ENCODE data around the gene CDKAL1.
A peak's percentile ranks its signal among the peaks of the same experiment; 100 is the strongest.
"Not testable (repeated sequence)": the region's sequence is repeated elsewhere in the genome, so short reads cannot be mapped to it uniquely, and the experiment has no call there.

CDKAL1 gene

DNA sequence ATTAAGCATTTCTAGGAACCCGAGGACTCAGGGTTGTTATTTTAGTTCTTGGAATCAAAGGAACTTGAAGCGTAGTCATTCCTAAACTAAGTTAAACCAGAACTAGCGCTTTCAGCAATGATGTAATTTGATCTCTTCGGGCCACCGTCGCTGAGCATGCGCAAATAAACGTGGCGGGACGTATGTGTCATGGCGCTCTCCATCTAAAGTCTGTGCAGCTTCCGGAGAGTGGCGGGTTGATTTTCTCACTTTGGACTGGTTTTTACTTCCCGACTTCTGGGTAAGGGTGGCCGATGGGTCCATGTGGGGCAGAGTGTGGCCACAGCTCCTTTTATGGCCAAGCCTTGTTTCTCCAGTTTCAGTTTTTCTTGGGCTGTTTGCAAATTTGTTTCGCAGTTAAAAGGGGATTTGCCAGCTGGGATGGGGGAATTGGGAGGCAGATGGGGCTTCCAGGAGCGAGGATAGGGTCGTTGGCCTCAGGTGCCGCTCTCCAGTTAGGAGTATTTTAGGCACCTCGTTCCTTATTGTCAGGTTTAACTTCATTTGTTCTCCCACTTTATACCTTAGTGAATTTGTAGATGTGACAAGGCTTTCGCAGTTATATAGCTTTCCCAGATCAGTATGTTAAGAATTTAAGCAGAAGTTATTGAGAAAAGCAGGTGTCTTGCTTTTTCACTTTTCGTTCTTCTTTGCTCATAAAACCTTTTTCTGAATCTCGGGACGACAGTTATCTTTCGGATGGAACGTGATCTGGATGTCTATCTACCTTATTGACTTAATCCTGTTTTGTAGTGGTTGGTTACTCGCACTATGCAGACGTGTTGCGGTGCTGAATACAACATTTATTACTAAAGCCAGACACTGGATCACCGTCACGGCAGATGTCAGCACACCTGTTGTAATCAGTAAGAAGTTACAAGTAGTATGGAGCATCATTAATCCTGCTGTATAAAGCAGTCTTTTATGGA is at the start of gene CDKAL1:
Gene CDKAL1 (plus strand): TSS at position 163 of the 968 bp plus-strand sequence. CDS start 11,894 bp downstream, outside the sequence.
- DNase-seq: peak; percentile 9 to 95 (median 75)

DNA sequence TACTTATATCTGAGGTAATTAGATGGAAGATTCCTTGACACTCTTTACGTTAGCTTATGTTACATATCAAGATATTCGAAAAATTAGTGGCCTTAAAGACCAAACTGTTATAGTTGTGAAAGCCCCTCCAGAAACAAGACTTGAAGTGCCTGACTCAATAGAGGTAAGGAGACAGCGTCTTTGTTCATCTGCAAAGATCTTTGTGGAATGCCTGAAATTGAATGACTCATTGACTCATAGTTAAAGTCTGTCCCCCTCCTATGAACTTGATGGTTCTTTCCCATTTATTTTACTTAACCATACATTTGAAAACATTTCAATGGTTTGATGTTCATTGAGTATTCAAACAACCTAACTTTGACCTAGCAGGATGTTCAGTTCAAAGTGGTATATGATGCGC is 47.6 kb upstream of the CDKAL1 start:
- no peak for DNase-seq

DNA sequence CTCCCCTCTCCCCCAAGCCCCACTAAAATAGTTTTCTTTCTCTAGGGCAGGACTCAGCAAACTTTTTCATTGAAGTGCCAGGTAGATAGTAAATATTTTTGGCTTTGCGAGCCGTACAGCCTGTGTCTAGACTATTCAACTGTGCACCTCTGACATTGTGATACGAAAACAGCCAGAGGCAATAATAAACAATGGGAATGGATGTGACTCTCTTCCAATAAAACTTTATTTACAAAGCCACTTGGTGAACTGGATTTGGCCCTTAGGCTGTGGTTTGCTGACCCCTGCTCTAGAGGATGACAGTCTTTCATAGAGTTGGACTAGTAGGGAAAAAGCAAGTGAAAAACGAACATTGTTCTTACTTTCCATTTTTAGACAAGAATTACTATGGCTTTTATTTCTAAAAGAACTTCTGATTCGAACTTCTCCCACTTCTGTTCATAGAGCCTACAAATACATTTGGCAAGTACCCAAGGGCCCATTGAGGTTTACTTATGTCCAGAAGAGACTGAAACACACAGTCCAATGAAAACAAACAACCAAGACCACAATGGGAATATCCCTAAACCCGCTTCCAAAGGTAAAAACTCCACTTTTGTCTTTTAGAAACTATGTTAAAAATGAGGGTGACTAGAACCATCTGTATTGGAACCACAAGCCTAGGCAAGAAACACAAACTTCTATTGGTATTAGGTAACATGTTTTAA is 46.4 kb upstream of the CDKAL1 start:
- no peak for DNase-seq

DNA sequence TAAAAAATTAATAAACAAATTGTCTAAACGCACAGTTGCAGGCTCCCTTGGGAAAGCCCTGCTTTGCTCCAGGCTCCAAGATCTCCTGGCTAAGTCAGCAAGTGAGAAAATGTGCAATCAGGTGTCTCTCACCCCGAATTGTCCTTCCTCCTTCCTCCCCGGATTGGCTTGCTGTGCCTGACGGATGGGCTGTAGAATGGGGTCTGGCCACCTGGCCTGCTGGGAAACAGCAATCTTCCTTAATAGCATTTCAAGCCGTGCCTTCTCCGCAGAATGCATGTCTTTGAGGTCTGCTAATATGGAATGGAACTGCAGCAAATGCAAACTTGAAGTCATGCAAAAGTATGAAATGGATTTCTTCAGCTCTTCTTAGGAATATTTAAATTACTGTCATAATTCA is 43.7 kb upstream of the CDKAL1 start:
- no peak for DNase-seq

DNA sequence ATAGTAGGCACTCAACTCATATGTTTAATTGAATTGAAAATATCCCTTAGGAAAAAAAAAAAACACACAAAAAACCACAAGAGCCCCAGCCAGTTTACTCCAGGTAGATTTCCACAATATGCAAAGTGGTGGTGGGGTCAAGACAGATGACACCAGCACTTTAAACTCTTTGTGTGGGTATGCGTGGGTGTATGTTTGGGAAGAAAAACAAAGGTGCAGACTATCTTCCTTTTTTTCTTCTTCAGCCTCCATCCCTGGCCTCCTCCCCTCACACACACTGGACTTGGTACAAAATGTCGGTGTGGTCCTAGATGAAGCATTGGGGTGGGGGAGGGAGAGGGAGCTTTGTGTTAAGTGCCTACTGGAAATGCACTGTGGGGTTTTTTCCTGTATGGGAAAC is 42.2 kb upstream of the CDKAL1 start:
- DNase-seq: no peak

DNA sequence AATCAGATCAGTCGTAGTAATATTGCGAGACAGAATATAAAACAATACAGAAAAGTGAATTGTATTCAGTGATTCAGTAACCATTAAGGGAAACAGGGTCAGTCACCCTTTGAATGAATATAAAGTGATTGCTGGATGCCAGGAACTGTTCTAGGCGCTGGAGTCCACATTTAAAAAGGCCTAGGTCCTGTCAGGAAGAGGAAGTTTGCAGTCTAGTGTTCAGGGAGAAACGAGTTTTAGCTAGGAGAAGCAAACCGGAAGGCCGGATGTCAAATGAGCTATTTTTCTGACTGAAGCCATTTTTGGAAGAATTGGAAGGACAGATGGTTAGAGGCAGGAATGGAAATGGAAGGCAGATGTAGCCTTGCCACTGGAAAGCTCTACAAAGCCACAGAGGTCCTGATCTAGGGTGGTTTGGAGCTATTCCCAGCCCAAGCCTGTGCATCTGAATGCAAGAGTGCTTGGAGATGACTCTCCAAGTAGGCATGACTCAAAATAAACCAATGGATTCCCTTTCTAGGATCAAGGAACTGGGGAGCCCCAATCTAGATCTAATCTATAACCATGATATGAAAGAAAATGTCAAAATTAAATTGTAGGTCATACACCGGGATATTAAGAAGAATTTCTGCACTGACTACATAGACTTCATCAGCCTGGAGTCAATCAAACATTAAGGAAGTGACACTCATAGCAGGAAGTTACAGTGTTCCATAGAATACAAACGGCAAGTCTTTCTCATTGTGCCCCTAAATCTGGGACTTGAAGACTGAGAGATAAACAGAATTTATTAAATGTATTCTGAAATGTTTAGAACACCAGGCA is 36.8 kb upstream of the CDKAL1 start:
- no peak for DNase-seq

DNA sequence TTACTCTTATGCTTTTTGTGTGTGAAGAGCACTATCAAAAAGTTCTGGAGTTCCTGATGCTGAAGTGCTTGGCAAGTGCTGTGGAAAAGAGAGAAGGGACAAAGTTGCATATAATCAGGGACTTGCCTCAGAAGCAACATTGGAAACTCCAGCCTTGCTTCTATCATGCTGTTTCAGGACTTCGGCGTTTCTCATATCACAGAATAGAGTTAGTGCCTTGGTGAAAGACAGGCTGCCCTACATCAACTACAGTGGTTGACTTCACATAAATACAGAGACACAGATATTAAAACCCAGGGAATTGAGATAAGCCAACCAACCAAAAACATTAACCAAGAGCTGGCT is 36.2 kb upstream of the CDKAL1 start:
- no peak for DNase-seq

DNA sequence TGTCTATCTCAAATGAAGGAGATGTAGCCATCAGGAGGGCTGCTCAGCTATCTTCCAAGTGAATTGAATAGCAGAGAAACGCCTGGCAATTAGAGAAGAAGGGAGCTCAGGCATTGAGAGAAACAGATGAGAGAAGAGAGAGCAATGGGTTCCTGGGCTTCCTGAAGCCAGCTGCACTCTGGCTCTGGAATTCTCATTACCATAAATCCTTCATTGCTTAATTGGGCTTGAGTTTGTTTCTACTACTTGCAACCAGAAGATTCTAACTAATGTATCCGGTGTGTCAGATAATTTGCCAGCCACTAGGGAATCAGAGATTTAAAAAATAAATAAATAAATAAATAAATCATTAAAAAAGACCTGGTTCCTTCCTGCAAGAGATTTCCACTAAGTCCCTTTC is 25.0 kb upstream of the CDKAL1 start:
- no peak for DNase-seq

DNA sequence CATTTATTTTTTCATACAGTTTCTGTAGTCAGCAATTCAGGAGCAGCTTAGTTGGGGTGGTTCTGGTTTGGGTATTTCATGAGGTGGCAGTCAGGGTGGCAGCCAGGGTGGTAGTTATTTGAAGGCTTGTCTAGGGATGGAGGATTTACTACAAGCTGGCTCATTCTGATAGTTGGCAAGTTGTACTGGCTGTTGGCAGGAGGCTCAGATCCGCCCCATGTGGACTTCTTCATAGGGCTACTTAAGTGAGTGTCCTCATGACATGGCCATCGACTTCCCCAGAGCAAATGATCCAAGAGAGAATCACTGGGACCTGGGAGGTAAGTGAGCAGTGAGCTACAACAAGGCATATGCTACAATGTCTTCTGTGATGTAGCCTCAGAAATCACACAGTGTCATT is 22.4 kb upstream of the CDKAL1 start:
- no peak for DNase-seq

DNA sequence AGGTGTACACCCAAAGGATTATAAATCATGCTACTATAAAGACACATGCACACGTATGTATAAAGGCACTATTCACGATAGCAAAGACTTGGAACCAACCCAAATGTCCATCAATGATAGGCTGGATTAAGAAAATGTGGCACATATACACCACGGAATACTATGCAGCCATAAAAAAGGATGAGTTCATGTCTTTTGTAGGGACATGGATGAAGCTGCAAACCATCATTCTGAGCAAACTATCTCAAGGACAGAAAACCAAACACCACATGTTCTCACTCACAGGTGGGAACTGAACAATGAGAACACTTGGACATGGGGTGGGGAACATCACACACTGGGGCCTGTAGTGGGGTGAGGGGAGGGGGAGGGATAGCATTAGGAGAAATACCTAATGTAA is 9.0 kb upstream of the CDKAL1 start:
- not testable (repeated sequence) for DNase-seq

DNA sequence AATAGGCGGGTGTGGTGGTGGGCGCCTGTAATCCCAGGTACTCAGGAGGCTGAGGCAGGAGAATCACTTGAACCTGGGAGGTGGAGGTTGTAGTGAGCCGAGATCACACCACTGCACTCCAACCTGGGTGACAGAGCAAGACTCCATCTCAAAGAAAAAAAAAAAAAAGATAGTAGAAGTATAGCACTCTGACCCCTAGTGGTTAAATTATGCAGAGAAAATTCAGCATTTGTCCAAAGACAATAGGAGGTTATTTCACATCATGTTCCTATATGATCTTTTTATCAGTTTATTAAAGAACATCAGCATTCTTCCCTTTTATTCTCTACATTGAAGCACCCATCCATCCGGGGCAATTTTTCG is 5.2 kb upstream of the CDKAL1 start:
- DNase-seq: peak in 1 of 56 donors; percentile 2

DNA sequence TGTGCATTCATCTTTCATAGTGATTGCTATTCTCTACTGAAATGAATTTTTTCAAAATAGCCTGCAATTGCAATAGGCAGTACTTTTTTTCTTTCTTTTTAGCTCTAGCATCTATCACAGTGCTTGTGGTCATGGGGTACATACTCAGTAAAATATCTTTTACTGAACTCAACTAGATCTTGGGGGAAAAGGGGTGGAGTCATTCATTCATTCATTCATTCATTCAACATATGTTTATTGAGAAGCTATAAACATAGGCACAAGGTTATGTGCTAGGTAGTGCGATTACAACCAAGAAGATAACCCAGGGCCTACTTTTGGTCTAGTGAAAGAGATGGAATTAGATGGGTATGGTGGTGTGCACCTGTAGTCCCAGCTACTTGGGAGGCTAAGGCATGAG is 1.4 kb upstream of the CDKAL1 start:
- no peak for DNase-seq

DNA sequence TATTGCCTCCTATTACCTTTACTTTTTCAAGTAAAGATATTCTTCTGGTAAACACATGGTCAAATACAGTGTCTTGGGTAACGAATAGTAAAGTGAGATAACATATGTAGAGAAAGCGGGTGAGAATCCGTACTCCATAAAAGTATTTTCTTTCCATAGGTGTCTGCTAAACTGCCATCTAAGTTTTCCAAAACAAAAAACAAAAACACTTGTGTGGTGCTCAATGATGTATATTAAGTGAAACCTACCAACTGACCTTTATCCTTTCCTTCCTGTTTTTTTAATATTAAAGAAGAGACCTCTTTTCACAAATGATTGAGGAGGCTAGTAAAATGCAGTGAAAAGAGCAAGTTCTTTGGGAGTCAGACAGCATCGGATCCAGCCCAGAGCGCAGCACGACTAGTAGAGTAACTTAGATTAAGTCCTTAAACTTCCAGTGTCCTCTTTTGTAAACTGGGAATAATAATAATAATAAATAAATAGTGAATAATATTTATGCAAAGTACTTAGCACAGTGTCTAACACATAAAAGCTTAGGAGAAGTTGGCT is 437 bp upstream of the CDKAL1 start:
- DNase-seq: no peak

DNA sequence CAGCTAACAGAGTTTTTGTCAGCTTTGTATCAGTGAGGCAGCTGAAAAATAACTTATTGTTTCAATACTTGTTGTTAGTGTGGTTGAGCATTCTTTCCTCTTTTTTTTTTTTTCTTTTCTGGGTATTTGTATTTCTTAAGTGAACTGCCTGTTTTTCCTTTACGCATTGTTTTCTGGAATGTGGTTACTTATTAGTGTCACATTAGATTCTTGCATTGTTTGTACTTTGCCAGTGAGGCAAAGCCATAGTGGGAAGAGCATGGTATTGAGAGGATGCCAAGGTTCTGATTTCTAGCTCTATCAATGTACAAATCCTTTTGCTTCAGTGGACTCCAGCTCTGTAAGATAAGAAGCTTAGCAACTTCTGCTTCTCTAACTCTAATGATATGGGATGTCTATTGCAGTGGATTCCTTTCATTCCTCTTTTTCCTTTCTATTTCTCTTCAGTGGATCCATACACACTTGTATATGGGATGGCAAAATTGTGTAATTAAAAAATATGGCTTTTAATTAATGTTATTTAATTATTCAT is 3.9 kb downstream of the CDKAL1 start:
- no peak for DNase-seq

DNA sequence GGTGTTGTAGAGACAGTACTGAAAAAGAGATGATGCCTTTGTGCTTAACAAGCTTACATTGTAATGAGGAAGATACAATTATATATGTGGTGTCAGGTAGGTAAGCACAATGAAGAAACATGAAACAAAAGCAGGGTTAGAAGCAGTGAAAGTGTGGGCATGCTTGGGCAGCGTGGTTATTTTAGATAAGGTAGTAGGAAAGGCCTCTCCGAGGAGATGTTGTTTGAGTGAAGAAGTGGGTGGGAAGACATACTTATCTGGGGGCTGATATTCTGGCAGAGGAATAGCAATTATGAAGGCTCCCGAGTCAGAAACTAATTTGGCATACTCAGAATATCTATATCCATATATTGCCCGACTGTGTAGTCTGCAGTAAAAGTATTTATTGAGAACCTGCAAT is 4.7 kb downstream of the CDKAL1 start:
- no peak for DNase-seq

DNA sequence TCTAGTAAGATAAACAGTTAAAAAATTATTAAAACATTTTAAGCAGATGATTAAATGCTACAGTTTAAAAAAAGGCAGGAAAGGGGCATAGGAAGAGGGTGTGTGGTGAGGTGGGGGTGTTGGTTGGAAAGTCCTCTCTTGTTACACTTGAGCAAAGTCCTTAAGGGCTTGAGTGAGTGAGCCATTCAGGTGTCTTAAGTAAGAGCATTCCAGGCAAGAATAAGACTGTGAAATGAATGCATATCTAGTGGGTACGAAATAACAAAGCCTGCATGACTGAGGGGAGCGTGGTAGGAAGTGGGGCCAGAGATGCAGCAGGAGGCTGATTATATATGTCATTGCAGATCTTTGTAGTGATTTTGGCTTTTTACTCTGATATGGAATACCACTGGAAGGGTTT is 5.1 kb downstream of the CDKAL1 start:
- DNase-seq: no peak

DNA sequence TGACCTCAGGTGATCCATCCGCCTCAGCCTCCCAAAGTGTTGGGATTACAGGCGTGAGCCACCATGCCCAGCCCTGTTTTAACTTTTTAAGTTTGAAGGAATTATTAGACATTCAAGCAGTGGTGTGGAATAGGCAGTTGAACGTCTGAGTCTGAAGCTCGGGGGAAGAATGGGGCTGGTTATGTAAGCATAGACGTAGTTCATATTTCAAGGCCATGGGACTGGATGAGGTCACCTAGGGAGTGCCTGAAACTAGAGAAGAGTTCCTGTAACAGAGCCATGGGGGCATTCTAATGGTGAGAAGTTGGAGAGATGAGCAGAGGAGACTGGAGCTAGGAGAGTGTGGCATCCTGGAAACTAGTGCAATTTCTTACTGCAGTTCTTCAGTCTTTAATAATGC is 6.4 kb downstream of the CDKAL1 start:
- no peak for DNase-seq

DNA sequence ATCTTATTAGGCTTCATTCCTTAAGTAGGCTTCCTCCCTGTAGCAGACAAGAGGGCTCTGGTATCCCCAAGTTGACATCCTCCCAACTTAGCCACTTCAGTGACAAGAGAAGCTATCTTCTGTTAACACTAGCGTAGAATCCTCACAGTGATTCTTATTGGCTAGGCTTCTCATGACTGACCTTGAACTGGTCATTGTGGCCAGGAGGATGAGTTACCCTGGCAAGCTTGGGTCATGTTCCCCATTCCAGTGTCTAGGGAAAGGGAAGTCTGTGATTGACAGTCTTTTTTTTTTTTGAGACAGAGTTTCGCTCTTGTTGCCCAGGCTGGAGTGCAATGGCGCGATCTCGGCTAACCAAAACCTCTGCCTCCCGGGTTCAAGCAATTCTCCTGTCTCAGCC is 7.1 kb downstream of the CDKAL1 start:
- DNase-seq: no peak

DNA sequence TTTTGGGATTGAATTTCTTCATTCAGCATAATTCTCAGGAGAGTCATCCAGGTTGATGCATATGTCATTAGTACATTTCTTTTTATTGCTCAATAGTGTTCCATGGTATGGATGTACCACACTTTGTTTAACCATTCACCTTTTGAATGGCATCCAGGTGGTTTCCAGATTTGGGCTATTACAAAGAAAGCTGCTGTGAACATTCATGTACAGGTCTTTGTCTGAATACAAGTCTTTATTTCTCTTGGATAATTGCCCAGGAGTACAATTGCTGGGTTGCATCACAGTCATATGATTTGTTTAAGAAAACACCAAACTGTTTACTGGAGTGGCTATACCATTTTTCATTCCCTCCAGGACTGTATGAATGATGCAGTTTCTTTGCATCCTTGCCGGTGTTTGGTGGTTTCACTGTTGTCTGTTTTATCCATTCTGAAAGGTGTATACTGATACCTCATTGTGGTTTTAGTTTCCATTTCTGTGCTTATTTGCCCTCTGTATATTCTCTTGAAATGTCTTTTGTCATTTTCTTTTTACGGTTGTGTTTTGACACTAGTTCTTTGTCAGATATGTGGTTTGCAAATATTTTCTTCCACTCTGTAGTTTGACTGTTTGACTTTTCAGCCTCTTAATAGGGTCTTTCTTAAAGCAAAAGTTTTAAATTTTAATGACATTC is 8.8 kb downstream of the CDKAL1 start:
- DNase-seq: no peak

DNA sequence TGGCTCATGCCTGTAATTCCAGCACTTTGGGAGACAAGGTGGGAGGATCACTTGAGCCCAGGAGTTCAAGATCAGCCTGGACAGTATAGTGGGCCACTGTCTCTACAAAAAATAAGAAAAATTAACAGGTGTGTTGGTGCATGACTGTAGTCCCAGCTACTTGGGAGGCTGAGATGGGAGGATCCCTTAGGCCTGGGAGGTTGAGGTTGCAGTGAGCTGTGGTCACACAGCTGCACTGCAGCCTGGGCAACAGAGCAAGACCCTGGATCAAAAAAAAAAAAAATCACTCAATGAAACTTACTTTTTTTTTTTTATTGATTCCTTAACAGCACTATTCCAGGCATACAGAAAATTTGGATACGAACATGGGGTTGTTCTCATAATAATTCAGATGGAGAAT is 14.0 kb downstream of the CDKAL1 start:
- DNase-seq: no peak

DNA sequence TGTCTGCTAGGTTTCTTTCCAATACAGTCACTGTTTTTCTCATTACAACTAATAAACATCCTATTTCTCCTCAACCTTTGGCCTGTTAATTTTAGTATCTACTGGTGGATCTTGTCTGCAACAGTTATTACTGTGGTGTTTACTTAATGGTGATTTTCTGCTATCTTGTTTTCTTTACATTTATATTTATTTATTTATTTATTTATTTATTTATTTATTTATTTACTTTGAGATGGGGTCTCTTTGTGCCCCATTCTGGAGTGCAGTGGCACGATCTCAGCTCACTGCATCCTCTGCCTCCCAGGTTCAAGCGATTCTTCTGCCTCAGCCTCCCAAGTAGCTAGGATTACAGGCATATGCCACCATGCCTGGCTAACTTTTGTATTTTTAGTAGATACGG is 15.1 kb downstream of the CDKAL1 start:
- not testable (repeated sequence) for DNase-seq
